T-helper 1 cell treated with Interleukin-12 subunit alpha and Interleukin-12 subunit beta and Interleukin-4 antibody, amounts not matched to agents 30 μg/mL and 1 μg/mL, for 36 hours (primary cell): ENCODE data around the gene CTIF.
"Not testable (repeated sequence)": the region's sequence is repeated elsewhere in the genome, so short reads cannot be mapped to it uniquely, and the experiment has no call there.

Experiments used
- H3K27ac Mint-ChIP-seq: one replicate; pipeline ENCODE4 v1.8.0; 2021; ENCODE audit warnings: mild to moderate bottlenecking, mixed read lengths
- H3K27me3 Mint-ChIP-seq: one replicate; pipeline ENCODE4 v1.8.0; 2021; ENCODE audit warnings: low read depth, mixed read lengths
- H3K36me3 Mint-ChIP-seq: one replicate; pipeline ENCODE4 v1.8.0; 2021; ENCODE audit warnings: low read depth, mixed read lengths
- H3K4me1 Mint-ChIP-seq: one replicate; pipeline ENCODE4 v1.8.0; 2021; ENCODE audit warnings: low read depth, mixed read lengths
- H3K4me3 Mint-ChIP-seq: one replicate; pipeline ENCODE4 v1.8.0; 2021; ENCODE audit warnings: mild to moderate bottlenecking, moderate library complexity, mixed read lengths
- H3K9me3 Mint-ChIP-seq: one replicate; pipeline ENCODE4 v1.8.0; 2021; ENCODE audit warnings: mixed read lengths

Gene CTIF

GRCh38 chr18:48654591-48654990 is 115.8 kb downstream of the CTIF start:
- not testable (repeated sequence) for H3K4me3 Mint-ChIP-seq, H3K9me3 Mint-ChIP-seq, H3K4me1 Mint-ChIP-seq, H3K36me3 Mint-ChIP-seq, H3K27ac Mint-ChIP-seq
- H3K27me3 Mint-ChIP-seq = peaks cover 13% of the 10 kb centered on the region

GRCh38 chr18:48655508-48655907 is 116.7 kb downstream of the CTIF start:
- H3K27ac Mint-ChIP-seq = no peak overlapping the region
- no peak overlapping the region for H3K4me3 Mint-ChIP-seq
- H3K4me1 Mint-ChIP-seq = no peaks in the 10 kb centered on the region
- H3K27me3 Mint-ChIP-seq = peaks cover 13% of the 10 kb centered on the region
- no peaks in the 10 kb centered on the region for H3K9me3 Mint-ChIP-seq
- H3K36me3 Mint-ChIP-seq = no peaks in the 10 kb centered on the region

- no peak overlapping the region for H3K4me3 Mint-ChIP-seq
- H3K27ac Mint-ChIP-seq = no peak overlapping the region
- H3K9me3 Mint-ChIP-seq = no peaks in the 10 kb centered on the region
- H3K36me3 Mint-ChIP-seq = no peaks in the 10 kb centered on the region
- H3K27me3 Mint-ChIP-seq = peaks cover 13% of the 10 kb centered on the region
- H3K4me1 Mint-ChIP-seq = no peaks in the 10 kb centered on the region
Observed at GRCh38 chr18:48656176-48656575, 117.3 kb downstream of the CTIF start.

- no peak overlapping the region for H3K4me3 Mint-ChIP-seq
- peaks cover 12% of the 10 kb centered on the region for H3K27me3 Mint-ChIP-seq
- no peaks in the 10 kb centered on the region for H3K4me1 Mint-ChIP-seq
- no peak overlapping the region for H3K27ac Mint-ChIP-seq
- H3K9me3 Mint-ChIP-seq = no peaks in the 10 kb centered on the region
- no peaks in the 10 kb centered on the region for H3K36me3 Mint-ChIP-seq
Observed at GRCh38 chr18:48656582-48656981, 117.8 kb downstream of the CTIF start.

GRCh38 chr18:48657447-48658120 is 118.8 kb downstream of the CTIF start:
- Mint-ChIP-seq H3K4me1 (no peaks in the 10 kb centered on the region), H3K27me3 (peaks cover 5% of the 10 kb centered on the region), H3K4me3 (no peak overlapping the region), H3K27ac (no peak overlapping the region), H3K36me3 (no peaks in the 10 kb centered on the region), H3K9me3 (no peaks in the 10 kb centered on the region)

GRCh38 chr18:48658721-48659120 is 119.9 kb downstream of the CTIF start:
- no peak overlapping the region for H3K4me3 Mint-ChIP-seq
- no peak overlapping the region for H3K27ac Mint-ChIP-seq
- no peaks in the 10 kb centered on the region for H3K27me3 Mint-ChIP-seq
- no peaks in the 10 kb centered on the region for H3K9me3 Mint-ChIP-seq
- H3K36me3 Mint-ChIP-seq = no peaks in the 10 kb centered on the region
- no peaks in the 10 kb centered on the region for H3K4me1 Mint-ChIP-seq

GRCh38 chr18:48659188-48660009 is 120.6 kb downstream of the CTIF start:
- H3K27me3 Mint-ChIP-seq = no peaks in the 10 kb centered on the region

GRCh38 chr18:48660346-48661228 is 121.8 kb downstream of the CTIF start:
- no peaks in the 10 kb centered on the region for H3K9me3 Mint-ChIP-seq
- H3K4me3 Mint-ChIP-seq = no peak overlapping the region
- H3K27me3 Mint-ChIP-seq = no peaks in the 10 kb centered on the region
- no peaks in the 10 kb centered on the region for H3K36me3 Mint-ChIP-seq
- no peak overlapping the region for H3K27ac Mint-ChIP-seq
- no peaks in the 10 kb centered on the region for H3K4me1 Mint-ChIP-seq

More at GRCh38 chr18:48659188-48660009, 120.6 kb downstream of the CTIF start:
- H3K9me3 Mint-ChIP-seq = no peaks in the 10 kb centered on the region
- no peak overlapping the region for H3K4me3 Mint-ChIP-seq
- H3K27ac Mint-ChIP-seq = no peak overlapping the region
- H3K36me3 Mint-ChIP-seq = no peaks in the 10 kb centered on the region
- no peaks in the 10 kb centered on the region for H3K4me1 Mint-ChIP-seq

GRCh38 chr18:48661421-48661820 is 122.6 kb downstream of the CTIF start:
- Mint-ChIP-seq H3K9me3 (peaks cover 3% of the 10 kb centered on the region), H3K4me3 (no peak overlapping the region), H3K27ac (no peak overlapping the region), H3K4me1 (no peaks in the 10 kb centered on the region), H3K36me3 (no peaks in the 10 kb centered on the region), H3K27me3 (no peaks in the 10 kb centered on the region)

- no peaks in the 10 kb centered on the region for H3K36me3 Mint-ChIP-seq
- no peak overlapping the region for H3K27ac Mint-ChIP-seq
- H3K4me1 Mint-ChIP-seq = no peaks in the 10 kb centered on the region
- H3K4me3 Mint-ChIP-seq = no peak overlapping the region
- H3K27me3 Mint-ChIP-seq = no peaks in the 10 kb centered on the region
- H3K9me3 Mint-ChIP-seq = peaks cover 3% of the 10 kb centered on the region
Observed at GRCh38 chr18:48662011-48662661, 123.3 kb downstream of the CTIF start.

GRCh38 chr18:48663096-48663930 is 124.5 kb downstream of the CTIF start:
- Mint-ChIP-seq H3K4me3 (no peak overlapping the region), H3K36me3 (no peaks in the 10 kb centered on the region), H3K27me3 (no peaks in the 10 kb centered on the region), H3K9me3 (peaks cover 3% of the 10 kb centered on the region), H3K27ac (no peak overlapping the region), H3K4me1 (no peaks in the 10 kb centered on the region)

GRCh38 chr18:48663931-48664847 is 125.4 kb downstream of the CTIF start:
- Mint-ChIP-seq H3K27me3 (no peaks in the 10 kb centered on the region), H3K27ac (no peak overlapping the region), H3K9me3 (peaks cover 3% of the 10 kb centered on the region), H3K4me1 (no peaks in the 10 kb centered on the region), H3K36me3 (no peaks in the 10 kb centered on the region), H3K4me3 (no peak overlapping the region)

GRCh38 chr18:48665654-48666053 is 126.8 kb downstream of the CTIF start:
- Mint-ChIP-seq H3K9me3 (peaks cover 3% of the 10 kb centered on the region), H3K27me3 (no peaks in the 10 kb centered on the region), H3K4me3 (no peak overlapping the region), H3K27ac (no peak overlapping the region), H3K4me1 (no peaks in the 10 kb centered on the region), H3K36me3 (no peaks in the 10 kb centered on the region)
